GM19438 (cell line): ENCODE measurements around the gene SLC34A1.

Source experiments
- ATAC-seq: cut with Tn5 transposase; IDR thresholded peaks from one replicate; pipeline ENCODE4 v1.9.1; 2021; ENCODE audit warnings: low read depth; ENCODE audit not compliant: unreplicated experiment

Gene SLC34A1

DNA sequence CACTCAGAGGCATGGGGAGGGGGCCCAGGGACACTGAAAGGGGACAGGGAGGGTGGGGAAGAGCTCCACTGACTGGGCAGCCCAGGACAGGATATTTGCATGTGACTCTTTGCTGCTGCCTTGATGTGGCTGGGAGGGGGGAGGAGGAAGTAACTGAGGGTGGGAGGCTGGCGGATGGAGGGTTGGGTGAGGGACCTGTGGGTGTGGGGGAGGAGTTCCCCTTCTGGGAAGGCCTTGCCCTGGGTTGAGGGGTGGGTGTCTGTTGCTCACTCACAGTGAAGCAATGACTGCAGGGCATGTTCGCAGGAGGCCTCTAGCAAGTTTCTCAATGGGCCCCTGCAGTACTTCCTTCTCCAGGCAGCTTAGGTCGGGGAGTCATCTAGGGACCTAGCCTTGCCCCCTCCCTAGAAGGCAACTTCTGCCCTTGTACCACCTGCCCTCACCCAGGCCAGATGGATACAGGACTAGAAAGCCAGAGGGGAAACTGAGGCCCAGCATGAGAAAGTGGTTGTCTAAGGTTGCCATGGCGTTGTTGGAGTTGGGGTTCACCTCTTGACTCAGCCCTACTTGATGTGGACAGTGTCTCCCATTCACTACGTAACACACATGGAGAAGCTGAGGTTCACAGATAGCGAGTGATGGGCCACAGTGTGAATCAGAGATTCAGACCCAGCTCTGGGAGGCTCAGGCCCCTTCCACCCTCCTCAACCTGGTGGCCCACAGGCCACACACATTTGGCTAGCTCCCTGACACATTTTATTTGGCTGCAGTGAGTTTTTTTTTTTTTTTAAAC is 45.2 kb downstream of the SLC34A1 start:
- no peak for ATAC-seq

DNA sequence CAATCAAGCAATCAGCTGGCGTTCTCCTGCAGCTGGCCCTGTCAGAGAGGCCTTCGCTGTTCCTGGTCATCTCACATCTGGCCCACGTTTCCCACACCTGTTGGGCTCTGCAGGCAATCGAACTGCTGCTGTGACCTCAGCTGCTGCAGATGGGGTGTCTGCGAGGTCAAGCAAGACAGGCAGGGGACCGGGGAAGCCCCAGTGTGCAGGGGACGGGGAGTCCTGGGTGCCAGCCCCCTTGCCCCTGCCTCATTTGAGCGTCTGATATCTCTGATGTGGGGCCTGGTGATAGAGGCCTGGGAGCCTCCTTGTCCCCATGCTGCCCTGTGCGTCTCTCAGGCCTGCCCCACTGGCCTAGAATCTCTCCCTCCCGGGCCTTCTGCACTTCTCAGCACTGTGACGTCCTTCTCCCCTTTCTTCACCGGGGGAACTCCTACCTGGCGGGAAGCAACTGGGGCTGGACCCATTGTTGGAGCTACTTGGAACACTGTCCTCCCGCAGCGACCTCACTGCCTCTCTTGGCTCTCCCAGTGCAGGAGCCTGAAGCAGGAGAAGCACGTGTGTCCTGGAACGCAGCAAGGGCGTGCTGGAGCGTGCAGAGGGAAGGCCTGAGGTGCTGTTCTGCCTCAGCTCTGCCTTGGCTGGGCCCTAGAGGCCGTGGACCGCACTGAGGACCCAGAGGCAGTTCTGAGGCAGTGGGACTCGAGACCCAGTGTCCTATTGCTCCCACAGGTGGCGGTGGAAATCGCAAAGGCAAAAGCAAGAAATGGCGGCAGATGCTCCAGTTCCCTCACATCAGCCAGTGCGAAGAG is 46.1 kb downstream of the SLC34A1 start:
- no peak for ATAC-seq

DNA sequence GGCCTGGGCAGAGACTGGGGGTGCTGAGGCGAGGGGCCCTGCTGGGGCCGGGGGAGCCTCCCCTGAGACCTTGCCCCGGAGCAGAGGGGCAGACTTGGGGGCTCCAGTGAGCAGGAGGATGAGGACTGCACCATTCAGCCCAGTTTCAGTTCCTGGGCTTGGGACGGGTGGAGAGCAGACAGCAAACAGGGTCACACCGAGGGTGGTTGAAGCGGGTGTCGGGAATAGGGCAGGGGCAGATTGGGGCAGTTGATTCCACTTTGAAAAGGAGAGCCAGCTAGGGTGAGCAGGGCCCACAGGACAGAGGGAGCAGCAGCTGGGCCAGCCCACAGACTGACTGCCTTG is 46.7 kb downstream of the SLC34A1 start:
- ATAC-seq: no peak

DNA sequence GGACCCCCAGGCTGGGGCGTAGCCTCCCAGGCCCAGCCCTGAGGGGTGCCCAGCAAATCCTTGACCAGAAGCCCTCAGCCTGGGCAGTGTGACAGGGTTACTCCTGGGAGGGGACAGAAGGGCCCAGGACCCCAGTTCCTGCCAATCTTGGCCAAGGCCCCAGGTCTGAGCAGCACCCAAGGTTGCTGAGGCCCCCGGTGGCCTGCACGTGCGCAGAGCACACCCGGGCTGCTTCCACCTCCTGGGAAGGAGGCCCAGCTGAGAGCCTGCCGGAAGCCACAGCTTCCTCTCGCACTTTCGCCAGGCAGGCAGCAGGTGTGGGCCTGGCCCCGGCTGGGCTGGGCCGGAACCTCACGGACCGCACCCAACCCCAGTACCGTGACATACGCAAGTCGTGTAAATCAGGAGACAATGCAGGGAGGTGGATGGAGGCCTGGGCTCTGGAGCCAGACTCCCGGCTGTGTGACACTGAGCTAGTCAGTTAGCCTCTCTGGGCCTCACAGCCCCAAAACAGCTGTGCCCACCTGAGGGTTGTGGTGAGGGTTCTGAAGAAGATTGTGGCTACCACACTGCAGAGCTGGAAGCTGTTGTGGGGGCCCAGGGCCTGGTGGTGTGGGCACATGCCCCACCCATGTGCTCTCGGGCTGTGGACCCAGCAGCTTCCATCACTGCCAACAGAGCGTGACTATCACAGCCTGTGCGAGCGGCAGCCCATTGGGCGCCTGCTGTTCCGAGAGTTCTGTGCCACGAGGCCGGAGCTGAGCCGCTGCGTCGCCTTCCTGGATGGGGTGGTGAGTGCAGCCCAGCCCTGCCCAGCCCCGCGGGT is 47.3 kb downstream of the SLC34A1 start:
- ATAC-seq: peak; percentile 52

DNA sequence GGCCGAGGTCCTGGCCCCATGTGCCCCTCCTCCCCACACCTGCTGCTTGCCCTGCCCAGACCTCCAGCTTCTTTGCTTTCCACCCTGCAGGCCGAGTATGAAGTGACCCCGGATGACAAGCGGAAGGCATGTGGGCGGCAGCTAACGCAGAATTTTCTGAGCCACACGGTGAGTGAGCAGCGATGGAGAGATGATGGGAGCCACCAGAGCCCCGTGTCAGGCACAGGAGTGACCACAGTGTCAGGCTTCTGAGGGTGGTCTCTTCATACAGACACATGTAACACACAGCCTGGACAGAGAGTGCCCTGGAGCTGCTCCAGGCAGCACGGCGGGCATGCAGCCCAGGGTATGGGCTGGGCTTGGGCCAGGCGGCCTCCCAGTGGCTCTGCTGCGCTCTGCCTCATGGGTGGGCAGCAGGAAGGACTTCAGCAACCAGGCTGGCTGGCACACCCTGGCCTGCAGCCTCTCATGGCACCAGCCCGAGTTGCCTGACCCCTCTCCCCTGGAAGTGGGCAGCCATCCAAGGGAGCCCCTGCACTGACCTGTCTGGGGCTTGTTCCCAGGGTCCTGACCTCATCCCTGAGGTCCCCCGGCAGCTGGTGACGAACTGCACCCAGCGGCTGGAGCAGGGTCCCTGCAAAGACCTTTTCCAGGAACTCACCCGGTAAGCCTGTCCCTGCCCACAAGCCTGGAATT is 48.1 kb downstream of the SLC34A1 start:
- no peak for ATAC-seq

DNA sequence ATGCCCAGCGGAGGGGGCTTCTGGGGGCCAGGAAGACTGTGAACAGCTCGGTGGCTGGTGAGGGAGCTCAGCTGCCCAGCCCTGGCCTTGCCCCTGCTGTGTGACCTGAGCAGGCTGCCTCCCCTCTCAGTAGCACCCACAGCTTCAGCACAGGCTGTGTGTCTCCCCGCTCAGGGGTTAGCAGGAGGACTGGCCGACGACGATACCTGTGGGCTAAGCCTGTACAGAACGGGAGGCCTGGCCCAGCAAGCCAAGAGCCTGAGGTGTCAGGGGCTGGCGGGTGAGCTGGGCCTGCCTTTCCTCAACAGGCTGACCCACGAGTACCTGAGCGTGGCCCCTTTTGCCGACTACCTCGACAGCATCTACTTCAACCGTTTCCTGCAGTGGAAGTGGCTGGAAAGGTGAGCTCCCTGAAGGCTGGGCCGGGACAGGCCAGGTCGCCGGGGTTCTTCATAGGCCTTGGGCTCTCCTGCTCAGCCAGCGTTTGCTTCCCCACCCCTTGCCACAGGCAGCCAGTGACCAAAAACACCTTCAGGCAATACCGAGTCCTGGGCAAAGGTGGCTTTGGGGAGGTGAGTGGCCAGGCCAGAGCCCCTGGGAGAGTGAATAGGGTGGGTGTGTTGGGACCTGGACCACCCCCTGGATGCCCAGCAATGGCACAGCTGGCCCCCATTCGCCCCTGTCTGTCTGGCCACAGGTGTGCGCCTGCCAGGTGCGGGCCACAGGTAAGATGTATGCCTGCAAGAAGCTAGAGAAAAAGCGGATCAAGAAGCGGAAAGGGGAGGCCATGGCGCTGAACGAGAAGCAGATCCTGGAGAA is 48.8 kb downstream of the SLC34A1 start:
- no peak for ATAC-seq

DNA sequence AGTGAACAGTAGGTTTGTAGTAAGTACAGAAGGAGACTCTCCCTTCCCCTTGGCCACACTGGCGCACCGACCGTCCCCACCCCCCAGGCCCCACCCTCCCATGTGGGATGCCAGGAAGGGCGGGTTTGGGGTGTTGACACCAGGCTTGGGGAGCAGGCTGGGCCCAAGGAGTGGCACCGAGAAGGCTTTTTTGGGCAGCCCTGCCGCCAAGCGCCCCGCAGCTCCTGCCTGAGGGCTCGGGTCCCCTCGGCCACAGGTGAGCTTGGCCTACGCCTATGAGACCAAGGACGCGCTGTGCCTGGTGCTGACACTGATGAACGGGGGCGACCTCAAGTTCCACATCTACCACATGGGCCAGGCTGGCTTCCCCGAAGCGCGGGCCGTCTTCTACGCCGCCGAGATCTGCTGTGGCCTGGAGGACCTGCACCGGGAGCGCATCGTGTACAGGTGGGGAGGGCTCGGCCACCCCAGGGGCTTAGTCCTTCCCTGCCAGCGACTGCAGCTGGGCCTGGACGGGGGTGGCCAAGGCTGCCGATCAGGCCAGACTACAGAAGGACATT is 49.5 kb downstream of the SLC34A1 start:
- no peak for ATAC-seq

DNA sequence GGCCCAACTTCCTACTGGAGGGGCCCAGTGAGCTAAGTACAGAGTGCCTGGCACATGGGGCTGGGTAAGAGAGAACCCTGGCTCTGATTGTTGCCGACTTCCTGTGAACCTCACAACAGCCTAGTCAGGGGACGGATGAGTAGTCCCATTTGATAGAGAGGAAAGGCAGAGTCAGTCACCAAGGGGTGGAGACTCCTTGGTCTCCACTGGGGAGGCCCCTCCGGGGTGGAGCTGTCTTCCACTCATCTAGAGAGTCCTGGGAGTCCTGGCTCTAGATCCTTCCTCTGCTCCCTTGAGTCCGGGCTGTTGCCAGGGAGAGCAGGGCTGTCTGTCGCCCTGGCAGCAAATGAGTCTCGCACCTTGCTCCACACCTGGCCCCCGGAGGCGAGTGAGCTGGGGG is 50.2 kb downstream of the SLC34A1 start:
- no peak for ATAC-seq

DNA sequence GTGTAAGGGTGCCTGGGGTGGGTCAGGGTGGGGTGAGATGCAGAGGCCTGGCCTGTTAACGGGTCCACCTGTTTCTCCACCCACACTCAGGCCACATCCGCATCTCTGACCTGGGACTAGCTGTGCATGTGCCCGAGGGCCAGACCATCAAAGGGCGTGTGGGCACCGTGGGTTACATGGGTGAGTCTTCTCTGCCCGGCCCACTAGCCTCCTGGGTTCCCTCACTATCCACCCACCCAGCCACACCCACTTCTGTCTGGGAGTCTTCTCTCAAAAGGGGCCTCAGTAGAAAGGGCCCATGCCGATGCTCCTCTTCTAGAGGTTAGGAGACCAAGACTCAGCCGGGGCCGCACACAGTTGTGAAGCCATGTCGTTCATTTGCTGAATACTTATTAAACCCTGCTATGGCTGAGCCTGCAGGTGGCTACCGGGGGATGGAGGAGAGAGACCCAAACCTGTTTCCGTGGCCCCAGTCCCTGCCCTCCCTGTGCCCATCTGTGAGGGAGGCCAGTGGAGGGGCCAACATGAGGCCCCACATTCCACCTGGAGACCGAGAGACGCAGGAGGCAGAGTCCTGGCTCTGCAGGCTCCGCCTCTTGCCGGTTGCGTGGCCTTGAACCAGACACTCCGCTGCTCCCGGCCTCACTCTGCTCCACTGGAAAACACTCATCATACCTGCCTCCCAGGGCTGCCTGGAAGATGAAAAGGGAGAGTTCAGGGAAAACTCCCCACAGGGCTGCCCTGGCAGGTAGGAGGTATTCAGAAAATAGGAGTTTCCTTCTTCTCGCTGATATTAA is 50.9 kb downstream of the SLC34A1 start:
- no peak for ATAC-seq

DNA sequence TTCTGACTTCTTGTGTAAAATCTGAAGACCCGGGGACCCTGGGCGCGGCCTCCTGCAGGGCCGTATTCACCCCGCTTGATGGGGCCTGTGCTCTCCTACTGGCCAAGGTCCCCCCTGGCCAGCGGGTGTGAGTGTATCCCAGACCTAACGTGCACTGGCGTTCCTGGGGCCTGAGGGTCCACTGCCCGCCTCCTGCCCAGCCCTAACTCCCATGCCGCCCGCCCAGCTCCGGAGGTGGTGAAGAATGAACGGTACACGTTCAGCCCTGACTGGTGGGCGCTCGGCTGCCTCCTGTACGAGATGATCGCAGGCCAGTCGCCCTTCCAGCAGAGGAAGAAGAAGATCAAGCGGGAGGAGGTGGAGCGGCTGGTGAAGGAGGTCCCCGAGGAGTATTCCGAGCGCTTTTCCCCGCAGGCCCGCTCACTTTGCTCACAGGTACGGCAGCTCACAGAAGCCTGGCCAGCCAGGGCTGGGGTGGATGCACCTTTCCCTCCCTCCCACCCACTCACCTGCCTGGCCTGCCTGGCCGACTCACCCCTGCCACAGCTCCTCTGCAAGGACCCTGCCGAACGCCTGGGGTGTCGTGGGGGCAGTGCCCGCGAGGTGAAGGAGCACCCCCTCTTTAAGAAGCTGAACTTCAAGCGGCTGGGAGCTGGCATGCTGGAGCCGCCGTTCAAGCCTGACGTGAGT is 51.8 kb downstream of the SLC34A1 start:
- ATAC-seq: no peak

DNA sequence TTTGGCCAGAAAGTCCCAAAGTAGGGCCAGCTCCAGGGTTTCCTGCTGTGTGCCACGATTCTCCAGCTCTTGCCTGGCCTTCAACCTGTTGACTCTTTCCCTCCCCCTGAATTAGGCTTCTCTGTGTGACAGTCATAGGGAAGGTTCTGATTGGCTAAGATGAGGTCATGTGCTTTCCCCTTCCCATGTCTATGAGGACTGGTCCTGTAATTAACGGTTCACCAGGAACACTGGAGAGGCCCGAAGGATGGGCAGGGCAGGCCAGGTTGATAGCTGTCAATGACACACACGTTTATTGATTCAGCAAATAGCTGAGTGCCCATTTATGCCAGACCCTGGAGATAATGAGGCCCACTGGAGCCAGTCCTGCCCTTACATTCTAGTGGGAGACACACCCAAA is 53.4 kb downstream of the SLC34A1 start:
- no peak for ATAC-seq

DNA sequence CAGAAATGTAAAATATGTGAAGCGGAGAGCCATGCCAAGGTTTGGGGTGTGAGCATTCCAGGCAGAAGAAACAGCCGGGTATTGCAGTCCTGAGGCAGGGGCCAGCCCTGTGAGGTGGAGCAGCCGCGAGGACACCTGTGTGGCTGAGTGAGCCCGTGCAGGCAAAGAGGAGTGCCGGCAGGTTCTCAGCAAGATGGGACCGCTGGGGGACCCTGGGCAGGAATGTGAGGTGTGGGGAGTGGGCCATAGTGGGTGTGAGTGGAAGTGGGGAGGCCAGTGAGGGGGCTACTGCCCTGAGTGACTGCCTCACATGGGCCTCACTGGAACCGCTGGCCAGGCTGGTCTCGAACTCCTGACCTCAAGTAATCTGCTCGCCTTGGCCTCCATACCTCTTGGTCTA is 54.2 kb downstream of the SLC34A1 start:
- no peak for ATAC-seq

DNA sequence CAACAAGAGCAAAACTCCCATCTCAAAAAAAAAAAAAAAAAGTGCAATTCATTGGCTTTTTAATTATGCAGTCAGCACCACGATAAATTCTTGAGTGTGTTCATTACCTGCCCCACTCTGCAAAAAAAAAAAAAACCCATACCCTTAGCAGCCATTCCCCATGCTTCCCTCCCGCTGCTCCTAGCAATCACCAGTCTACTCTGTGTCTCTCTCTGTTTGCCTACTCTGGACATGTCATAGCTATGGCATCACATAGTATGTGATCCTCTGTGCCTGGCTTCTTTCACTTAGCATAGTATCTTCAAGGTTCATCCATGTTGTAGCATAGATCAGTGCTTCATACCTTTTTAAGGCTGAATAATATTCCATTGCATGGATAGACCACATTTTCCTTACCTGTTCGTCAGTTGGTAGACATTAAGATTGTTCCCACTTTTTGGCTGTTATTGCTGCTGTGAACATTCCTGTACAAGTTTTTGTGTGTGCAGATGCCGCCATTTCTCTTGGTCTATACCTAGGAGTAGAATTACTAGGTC is 55.4 kb downstream of the SLC34A1 start:
- no peak for ATAC-seq

DNA sequence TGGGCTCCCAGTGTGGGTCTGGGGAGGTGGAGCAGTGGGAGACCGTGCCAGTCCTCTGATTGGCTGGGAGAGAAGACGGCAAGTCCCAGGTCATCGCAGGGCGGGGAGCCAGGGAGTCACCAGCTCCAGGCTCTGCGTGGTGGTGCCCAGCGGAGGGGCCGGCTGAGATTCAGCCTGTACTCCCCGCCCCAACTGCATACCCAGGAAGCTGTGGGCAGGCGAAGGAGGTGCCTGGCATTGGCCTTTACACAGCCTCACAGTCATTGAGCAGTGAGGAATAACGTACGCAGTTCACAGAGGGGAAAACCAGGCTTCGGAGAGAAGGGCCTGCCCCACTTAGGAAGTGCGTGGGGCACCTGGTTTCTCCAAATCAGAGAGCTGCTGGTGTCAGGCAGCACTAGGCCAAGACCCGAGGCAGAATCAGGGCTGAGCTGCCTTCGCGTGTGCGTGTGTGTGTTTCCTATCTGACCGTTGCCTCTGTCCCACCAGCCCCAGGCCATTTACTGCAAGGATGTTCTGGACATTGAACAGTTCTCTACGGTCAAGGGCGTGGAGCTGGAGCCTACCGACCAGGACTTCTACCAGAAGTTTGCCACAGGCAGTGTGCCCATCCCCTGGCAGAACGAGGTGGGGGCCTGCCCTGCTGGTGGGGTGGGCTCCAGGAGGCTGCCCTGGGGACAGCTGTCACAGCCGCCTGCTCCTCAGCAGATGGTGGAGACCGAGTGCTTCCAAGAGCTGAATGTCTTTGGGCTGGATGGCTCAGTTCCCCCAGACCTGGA is 56.2 kb downstream of the SLC34A1 start:
- ATAC-seq: no peak

DNA sequence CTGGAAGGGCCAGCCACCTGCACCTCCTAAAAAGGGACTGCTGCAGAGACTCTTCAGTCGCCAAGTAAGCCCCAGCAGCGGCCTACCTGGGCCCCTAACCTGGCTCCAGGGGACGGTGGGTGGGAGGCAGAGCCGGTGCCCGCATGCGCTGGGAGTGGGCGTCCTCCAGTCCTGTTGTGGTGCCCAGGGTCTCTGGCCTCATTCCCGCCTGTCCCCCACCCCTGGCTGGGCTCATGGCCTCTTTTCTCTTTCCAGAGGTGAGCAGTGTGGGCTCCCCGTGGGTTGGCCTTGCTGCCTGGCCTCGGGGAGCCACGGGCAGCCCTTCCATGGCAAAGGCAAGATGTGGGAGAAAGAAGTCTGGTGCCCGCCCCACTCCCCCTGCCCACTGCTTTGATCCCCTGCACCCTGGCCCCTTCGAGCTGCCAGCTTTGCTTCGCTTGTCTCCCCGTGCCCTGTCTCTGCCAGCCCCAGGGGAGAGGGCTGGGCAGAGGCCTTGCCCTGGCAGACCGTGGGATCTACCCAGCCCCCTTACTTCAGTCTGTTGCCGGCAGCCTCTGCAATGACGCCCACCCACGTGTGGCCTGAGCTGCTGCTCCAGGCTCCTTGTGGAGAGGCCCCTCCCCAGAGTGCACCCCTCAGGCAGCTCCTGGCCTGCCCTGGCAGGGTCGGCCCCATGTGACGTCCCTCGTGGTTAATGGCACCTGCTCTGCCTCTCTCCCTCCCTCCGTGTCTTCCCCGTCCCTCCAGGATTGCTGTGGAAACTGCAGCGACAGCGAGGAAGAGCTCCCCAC is 57.0 kb downstream of the SLC34A1 start:
- no peak for ATAC-seq

DNA sequence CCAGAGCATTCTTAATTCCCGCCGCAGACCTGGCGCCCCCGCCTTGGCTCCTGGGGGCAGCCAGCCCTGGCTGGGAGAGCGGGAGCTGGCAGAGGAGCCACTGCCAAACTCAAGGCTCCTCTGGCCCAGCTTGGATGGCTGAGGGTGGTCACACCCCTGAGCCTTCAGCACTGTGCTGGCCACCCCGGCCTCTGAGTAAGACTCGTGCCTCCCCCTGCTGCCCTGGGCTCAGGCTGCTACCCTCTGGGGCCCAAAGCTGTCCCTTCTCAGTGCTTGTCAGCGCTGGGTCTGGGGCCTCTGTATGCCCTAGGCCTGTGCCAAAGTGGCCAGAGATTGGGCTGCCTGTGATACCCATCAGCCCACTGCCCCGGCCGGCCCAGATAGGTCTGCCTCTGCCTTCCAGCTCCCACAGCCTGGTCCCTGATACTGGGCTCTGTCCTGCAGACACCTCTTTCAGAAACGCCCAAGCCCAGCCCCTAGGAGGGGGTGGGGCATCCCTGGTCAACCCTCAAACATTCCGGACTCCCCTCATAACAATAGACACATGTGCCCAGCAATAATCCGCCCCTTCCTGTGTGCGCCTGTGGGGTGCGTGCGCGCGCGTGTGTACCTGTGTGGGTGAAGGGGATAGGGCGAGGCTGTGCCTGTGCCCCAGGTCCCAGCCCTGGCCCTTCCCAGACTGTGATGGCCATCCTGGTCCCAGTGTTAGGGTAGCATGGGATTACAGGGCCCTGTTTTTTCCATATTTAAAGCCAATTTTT is 58.0 kb downstream of the SLC34A1 start:
- no peak for ATAC-seq
